HG02763 (cell line): ENCODE results near the gene TPST2.

Experiments used
- ATAC-seq: cut with Tn5 transposase; IDR thresholded peaks from one replicate; pipeline ENCODE4 v1.9.1; 2021; ENCODE audit warnings: mild to moderate bottlenecking, moderate library complexity; ENCODE audit not compliant: unreplicated experiment

TPST2 gene

GRCh38 chr22:26610996-26611395 lies 21.1 kb upstream of the TPST2 start:
- ATAC-seq: no peak

GRCh38 chr22:26610072-26610958 lies 20.4 kb upstream of the TPST2 start:
- peak; percentile 87 for ATAC-seq

- ATAC-seq: no peak
Measured at GRCh38 chr22:26609287-26609686, 19.4 kb upstream of the TPST2 start.

GRCh38 chr22:26608129-26608528 lies 18.2 kb upstream of the TPST2 start:
- ATAC-seq: no peak

GRCh38 chr22:26606611-26607010 lies 16.7 kb upstream of the TPST2 start:
- ATAC-seq: no peak

- no peak for ATAC-seq
Measured at GRCh38 chr22:26604368-26604767, 14.4 kb upstream of the TPST2 start.

- ATAC-seq: no peak
Measured at GRCh38 chr22:26602127-26602526, 12.2 kb upstream of the TPST2 start.

- no peak for ATAC-seq
Measured at GRCh38 chr22:26601726-26602125, 11.8 kb upstream of the TPST2 start.

- no peak for ATAC-seq
Measured at GRCh38 chr22:26599505-26599904, 9.6 kb upstream of the TPST2 start.

- no peak for ATAC-seq
Measured at GRCh38 chr22:26597480-26597879, 7.5 kb upstream of the TPST2 start.

- no peak for ATAC-seq
Measured at GRCh38 chr22:26597026-26597425, 7.1 kb upstream of the TPST2 start.

GRCh38 chr22:26593763-26594162 lies 3.8 kb upstream of the TPST2 start:
- ATAC-seq: no peak

- peak; percentile 50 for ATAC-seq
Measured at GRCh38 chr22:26592421-26592891, 2.5 kb upstream of the TPST2 start.

GRCh38 chr22:26589367-26589844 lies 526 bp downstream of the TPST2 start:
- ATAC-seq: peak; percentile 16

- ATAC-seq: no peak
Measured at GRCh38 chr22:26588729-26589366, 1.1 kb downstream of the TPST2 start.

GRCh38 chr22:26587991-26588613 lies 1.8 kb downstream of the TPST2 start:
- no peak for ATAC-seq

- ATAC-seq: no peak
Measured at GRCh38 chr22:26586556-26587325, 3.2 kb downstream of the TPST2 start.

- no peak for ATAC-seq
Measured at GRCh38 chr22:26585104-26585790, 4.7 kb downstream of the TPST2 start.

GRCh38 chr22:26584010-26584409 lies 5.9 kb downstream of the TPST2 start:
- ATAC-seq: no peak

- ATAC-seq: no peak
Measured at GRCh38 chr22:26581633-26582168, 8.2 kb downstream of the TPST2 start.
